WTC11 (cell line): ENCODE measurements around the gene EDAR. TPM values are rescaled to one million over a fixed set of nuclear protein-coding genes. Genes with fewer than 3 reads are reported as not detected.

ENCODE experiments used
- ATAC-seq: fragments of 200-7000 bp; cut with Tn5 transposase; 2 replicates; pipeline ENCODE4 v1.10.0; 2021; ENCODE audit warnings: mild to moderate bottlenecking, moderate library complexity
- CTCF ChIA-PET: fragments of 300-600 bp; sonication (Branson Sonifier 250); formaldehyde crosslinking; loops from one replicate; lab custom pipeline; 2021; ENCODE audit warnings: antibody characterized with exemption; lab: Charles Lee
- POLR2A ChIA-PET: fragments of 350-600 bp; sonication (Branson Sonifier 250); formaldehyde crosslinking; loops from one replicate; lab custom pipeline; 2021; ENCODE audit warnings: antibody characterized with exemption; lab: Charles Lee
- DNase-seq: peaks from one replicate; pipeline ENCODE4 v3.0.0; 2021; ENCODE audit warnings: low spot score
- H3K27ac Mint-ChIP-seq: 2 replicates; pipeline ENCODE4 v1.8.0; 2021; ENCODE audit warnings: mixed read lengths
- H3K27me3 Mint-ChIP-seq: 2 replicates; pipeline ENCODE4 v1.8.0; 2021; ENCODE audit warnings: low read depth, mild to moderate bottlenecking, moderate library complexity, mixed read lengths
- H3K36me3 Mint-ChIP-seq: 2 replicates; pipeline ENCODE4 v1.8.0; 2021; ENCODE audit warnings: mixed read lengths
- H3K4me1 Mint-ChIP-seq: 2 replicates; pipeline ENCODE4 v1.8.0; 2022; ENCODE audit warnings: mixed read lengths
- H3K4me3 Mint-ChIP-seq: 2 replicates; pipeline ENCODE4 v1.8.0; 2021; ENCODE audit warnings: mild to moderate bottlenecking, moderate library complexity, mixed read lengths
- H3K9me3 Mint-ChIP-seq: 2 replicates; pipeline ENCODE4 v1.8.0; 2021; ENCODE audit warnings: mixed read lengths
- ETV6 ChIP-seq: sonication (generic); formaldehyde crosslinking; IDR thresholded peaks from 2 replicates; pipeline ENCODE4 v1.8.1; 2022; ENCODE audit warnings: mild to moderate bottlenecking, missing genetic modification reagents
- FOXJ3 ChIP-seq: sonication (generic); formaldehyde crosslinking; IDR thresholded peaks from 2 replicates; pipeline ENCODE4 v1.9.0; 2021; ENCODE audit warnings: missing genetic modification reagents, mild to moderate bottlenecking, borderline replicate concordance
- GTF2I ChIP-seq: fragments of 250-450 bp; sonication (Bioruptor Pico); conservative IDR thresholded peaks from 2 replicates; pipeline ENCODE4 v1.4.0; 2021; ENCODE audit warnings: mild to moderate bottlenecking
- TEAD1 ChIP-seq: sonication (generic); formaldehyde crosslinking; IDR thresholded peaks from 2 replicates; pipeline ENCODE4 v1.8.0; 2022; ENCODE audit warnings: mild to moderate bottlenecking, missing genetic modification reagents
- TP53 ChIP-seq: sonication (generic); formaldehyde crosslinking; IDR thresholded peaks from 2 replicates; pipeline ENCODE4 v1.8.1; 2023; ENCODE audit warnings: mild to moderate bottlenecking, missing genetic modification reagents
- ZBTB21 ChIP-seq: sonication (generic); formaldehyde crosslinking; IDR thresholded peaks from 2 replicates; pipeline ENCODE4 v1.8.1; 2023; ENCODE audit warnings: mild to moderate bottlenecking, missing genetic modification reagents, borderline replicate concordance
- ZNF121 ChIP-seq: sonication (generic); formaldehyde crosslinking; IDR thresholded peaks from 2 replicates; pipeline ENCODE4 v1.8.0; 2023; ENCODE audit warnings: missing genetic modification reagents
- ZNF232 ChIP-seq: sonication (generic); formaldehyde crosslinking; IDR thresholded peaks from 2 replicates; pipeline ENCODE4 v1.8.0; 2022; ENCODE audit warnings: mild to moderate bottlenecking, missing genetic modification reagents
- ZNF423 ChIP-seq: fragments of 250-450 bp; sonication (Bioruptor Pico); IDR thresholded peaks from 2 replicates; pipeline ENCODE4 v2.1.2; 2022; ENCODE audit warnings: mild to moderate bottlenecking, moderate library complexity
- ZNF671 ChIP-seq: fragments of 250-450 bp; sonication (Bioruptor Pico); IDR thresholded peaks from 2 replicates; pipeline ENCODE4 v1.8.0; 2021; ENCODE audit warnings: mild to moderate bottlenecking
- total RNA-seq: library from RNA; stranded (reverse); gene quantifications from 3 replicates; pipeline ENCODE4 v1.2.3, GENCODE V29; 2021
- TF ChIP-seq, protein P1 (sequence below): sonication (generic); formaldehyde crosslinking; IDR thresholded peaks from 2 replicates; pipeline ENCODE4 v1.8.1; 2023; ENCODE audit warnings: mild to moderate bottlenecking, missing genetic modification reagents
- TF ChIP-seq, protein P2 (sequence below): sonication (generic); formaldehyde crosslinking; IDR thresholded peaks from 2 replicates; pipeline ENCODE4 v1.8.1; 2023; ENCODE audit warnings: mild to moderate bottlenecking, missing genetic modification reagents, moderate library complexity
- TF ChIP-seq, protein P3 (sequence below): sonication (generic); formaldehyde crosslinking; IDR thresholded peaks from 2 replicates; pipeline ENCODE4 v1.8.1; 2022; ENCODE audit warnings: missing genetic modification reagents, borderline replicate concordance
- TF ChIP-seq, protein P4 (sequence below): sonication (generic); formaldehyde crosslinking; IDR thresholded peaks from 2 replicates; pipeline ENCODE4 v1.8.1; 2022; ENCODE audit warnings: low read depth, missing genetic modification reagents, borderline replicate concordance
- TF ChIP-seq, protein P5 (sequence below): sonication (generic); formaldehyde crosslinking; IDR thresholded peaks from 2 replicates; pipeline ENCODE4 v1.8.0; 2023; ENCODE audit warnings: missing genetic modification reagents
- TF ChIP-seq, protein P6 (sequence below): fragments of 250-450 bp; sonication (Bioruptor Pico); IDR thresholded peaks from 2 replicates; pipeline ENCODE4 v1.9.0; 2021; ENCODE audit warnings: mild to moderate bottlenecking, borderline replicate concordance
- TF ChIP-seq, protein P7 (sequence below): sonication (generic); formaldehyde crosslinking; IDR thresholded peaks from 2 replicates; pipeline ENCODE4 v1.8.1; 2023; ENCODE audit warnings: mild to moderate bottlenecking, missing genetic modification reagents, borderline replicate concordance
- TF ChIP-seq, protein P8 (sequence below): fragments of 250-450 bp; sonication (Bioruptor Pico); IDR thresholded peaks from 2 replicates; pipeline ENCODE4 v1.9.0; 2021; ENCODE audit warnings: moderate library complexity, mild to moderate bottlenecking, inconsistent platforms, borderline replicate concordance

EDAR gene
- total RNA-seq, 1 experiment from 2014 or later, result not detected

DNA sequence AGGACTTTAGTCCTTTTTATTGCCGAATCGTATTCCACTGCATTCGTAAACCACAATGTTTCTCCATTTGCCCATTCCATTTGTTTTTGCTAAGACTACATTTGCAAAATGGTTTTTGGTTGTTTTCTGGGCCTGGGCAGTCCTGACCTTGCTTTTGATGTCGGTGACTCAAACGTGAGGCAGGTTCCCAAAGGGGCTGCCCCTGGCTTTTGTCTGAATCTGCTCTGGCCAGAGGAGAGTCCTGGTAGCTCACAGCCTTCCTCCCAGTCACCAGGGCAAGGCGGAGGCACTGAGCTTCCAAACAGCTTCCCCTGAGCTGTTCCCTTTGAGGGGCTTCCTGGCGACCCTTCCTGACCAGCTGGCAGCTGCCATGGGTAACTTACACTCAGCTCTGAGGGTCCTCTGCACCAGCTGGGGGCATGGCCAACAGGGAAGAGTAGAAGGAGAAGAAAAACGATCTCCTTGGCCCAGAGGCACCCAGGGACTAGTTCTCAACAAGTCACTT, 47.8 kb downstream of the EDAR start (continued):
- TF ChIP-seq, protein P1, sequence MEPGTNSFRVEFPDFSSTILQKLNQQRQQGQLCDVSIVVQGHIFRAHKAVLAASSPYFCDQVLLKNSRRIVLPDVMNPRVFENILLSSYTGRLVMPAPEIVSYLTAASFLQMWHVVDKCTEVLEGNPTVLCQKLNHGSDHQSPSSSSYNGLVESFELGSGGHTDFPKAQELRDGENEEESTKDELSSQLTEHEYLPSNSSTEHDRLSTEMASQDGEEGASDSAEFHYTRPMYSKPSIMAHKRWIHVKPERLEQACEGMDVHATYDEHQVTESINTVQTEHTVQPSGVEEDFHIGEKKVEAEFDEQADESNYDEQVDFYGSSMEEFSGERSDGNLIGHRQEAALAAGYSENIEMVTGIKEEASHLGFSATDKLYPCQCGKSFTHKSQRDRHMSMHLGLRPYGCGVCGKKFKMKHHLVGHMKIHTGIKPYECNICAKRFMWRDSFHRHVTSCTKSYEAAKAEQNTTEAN (CRISPR knock-in tag), result no peak
- TF ChIP-seq ZNF423 (CRISPR knock-in tag) (no peak), ZNF232 (CRISPR knock-in tag) (no peak), TP53 (CRISPR knock-in tag) (no peak), GTF2I (CRISPR knock-in tag) (no peak), ZNF121 (CRISPR knock-in tag) (no peak), ETV6 (CRISPR knock-in tag) (no peak), TEAD1 (CRISPR knock-in tag) (no peak)
- TF ChIP-seq, protein P2, sequence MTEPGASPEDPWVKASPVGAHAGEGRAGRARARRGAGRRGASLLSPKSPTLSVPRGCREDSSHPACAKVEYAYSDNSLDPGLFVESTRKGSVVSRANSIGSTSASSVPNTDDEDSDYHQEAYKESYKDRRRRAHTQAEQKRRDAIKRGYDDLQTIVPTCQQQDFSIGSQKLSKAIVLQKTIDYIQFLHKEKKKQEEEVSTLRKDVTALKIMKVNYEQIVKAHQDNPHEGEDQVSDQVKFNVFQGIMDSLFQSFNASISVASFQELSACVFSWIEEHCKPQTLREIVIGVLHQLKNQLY (CRISPR knock-in tag), result no peak
- TF ChIP-seq, protein P3, sequence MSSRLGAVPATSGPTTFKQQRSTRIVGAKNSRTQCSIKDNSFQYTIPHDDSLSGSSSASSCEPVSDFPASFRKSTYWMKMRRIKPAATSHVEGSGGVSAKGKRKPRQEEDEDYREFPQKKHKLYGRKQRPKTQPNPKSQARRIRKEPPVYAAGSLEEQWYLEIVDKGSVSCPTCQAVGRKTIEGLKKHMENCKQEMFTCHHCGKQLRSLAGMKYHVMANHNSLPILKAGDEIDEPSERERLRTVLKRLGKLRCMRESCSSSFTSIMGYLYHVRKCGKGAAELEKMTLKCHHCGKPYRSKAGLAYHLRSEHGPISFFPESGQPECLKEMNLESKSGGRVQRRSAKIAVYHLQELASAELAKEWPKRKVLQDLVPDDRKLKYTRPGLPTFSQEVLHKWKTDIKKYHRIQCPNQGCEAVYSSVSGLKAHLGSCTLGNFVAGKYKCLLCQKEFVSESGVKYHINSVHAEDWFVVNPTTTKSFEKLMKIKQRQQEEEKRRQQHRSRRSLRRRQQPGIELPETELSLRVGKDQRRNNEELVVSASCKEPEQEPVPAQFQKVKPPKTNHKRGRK (CRISPR knock-in tag), result no peak
- TF ChIP-seq, protein P4, sequence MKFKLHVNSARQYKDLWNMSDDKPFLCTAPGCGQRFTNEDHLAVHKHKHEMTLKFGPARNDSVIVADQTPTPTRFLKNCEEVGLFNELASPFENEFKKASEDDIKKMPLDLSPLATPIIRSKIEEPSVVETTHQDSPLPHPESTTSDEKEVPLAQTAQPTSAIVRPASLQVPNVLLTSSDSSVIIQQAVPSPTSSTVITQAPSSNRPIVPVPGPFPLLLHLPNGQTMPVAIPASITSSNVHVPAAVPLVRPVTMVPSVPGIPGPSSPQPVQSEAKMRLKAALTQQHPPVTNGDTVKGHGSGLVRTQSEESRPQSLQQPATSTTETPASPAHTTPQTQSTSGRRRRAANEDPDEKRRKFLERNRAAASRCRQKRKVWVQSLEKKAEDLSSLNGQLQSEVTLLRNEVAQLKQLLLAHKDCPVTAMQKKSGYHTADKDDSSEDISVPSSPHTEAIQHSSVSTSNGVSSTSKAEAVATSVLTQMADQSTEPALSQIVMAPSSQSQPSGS (CRISPR knock-in tag), result no peak

DNA sequence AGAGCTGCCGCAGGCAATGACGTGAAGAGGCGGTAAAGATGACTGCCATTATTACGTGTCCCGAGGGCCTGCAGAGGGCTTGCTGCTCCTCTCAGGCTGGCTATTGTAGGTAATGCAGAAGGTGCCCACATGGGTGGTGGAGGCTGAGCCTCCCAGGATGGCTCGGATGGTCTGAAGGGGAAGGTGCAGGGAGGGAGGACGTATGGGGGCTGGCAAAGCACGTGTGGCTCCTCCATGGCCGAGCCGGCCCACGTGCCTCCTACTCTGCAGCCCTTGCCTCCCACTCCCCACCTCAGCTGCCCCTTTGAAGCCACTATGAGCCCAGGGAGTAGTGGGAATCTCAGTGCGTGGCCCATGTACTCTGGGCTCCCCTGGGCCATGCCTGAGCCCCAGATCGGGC, 48.9 kb downstream of the EDAR start:
- H3K27ac Mint-ChIP-seq, result no peak overlapping the region
- no peaks in the 10 kb centered on the region; the same call in 1 of the 2 replicates for H3K27me3 Mint-ChIP-seq
- H3K4me3 Mint-ChIP-seq, result no peak overlapping the region
- ATAC-seq, result no peak
- no peak for DNase-seq
- TF ChIP-seq FOXJ3 (CRISPR knock-in tag) (no peak), ZNF671 (CRISPR knock-in tag) (no peak), GTF2I (CRISPR knock-in tag) (no peak), ZBTB21 (CRISPR knock-in tag) (no peak)
- TF ChIP-seq, protein P5, sequence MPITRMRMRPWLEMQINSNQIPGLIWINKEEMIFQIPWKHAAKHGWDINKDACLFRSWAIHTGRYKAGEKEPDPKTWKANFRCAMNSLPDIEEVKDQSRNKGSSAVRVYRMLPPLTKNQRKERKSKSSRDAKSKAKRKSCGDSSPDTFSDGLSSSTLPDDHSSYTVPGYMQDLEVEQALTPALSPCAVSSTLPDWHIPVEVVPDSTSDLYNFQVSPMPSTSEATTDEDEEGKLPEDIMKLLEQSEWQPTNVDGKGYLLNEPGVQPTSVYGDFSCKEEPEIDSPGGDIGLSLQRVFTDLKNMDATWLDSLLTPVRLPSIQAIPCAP (CRISPR knock-in tag), result no peak
- TF ChIP-seq, protein P6, sequence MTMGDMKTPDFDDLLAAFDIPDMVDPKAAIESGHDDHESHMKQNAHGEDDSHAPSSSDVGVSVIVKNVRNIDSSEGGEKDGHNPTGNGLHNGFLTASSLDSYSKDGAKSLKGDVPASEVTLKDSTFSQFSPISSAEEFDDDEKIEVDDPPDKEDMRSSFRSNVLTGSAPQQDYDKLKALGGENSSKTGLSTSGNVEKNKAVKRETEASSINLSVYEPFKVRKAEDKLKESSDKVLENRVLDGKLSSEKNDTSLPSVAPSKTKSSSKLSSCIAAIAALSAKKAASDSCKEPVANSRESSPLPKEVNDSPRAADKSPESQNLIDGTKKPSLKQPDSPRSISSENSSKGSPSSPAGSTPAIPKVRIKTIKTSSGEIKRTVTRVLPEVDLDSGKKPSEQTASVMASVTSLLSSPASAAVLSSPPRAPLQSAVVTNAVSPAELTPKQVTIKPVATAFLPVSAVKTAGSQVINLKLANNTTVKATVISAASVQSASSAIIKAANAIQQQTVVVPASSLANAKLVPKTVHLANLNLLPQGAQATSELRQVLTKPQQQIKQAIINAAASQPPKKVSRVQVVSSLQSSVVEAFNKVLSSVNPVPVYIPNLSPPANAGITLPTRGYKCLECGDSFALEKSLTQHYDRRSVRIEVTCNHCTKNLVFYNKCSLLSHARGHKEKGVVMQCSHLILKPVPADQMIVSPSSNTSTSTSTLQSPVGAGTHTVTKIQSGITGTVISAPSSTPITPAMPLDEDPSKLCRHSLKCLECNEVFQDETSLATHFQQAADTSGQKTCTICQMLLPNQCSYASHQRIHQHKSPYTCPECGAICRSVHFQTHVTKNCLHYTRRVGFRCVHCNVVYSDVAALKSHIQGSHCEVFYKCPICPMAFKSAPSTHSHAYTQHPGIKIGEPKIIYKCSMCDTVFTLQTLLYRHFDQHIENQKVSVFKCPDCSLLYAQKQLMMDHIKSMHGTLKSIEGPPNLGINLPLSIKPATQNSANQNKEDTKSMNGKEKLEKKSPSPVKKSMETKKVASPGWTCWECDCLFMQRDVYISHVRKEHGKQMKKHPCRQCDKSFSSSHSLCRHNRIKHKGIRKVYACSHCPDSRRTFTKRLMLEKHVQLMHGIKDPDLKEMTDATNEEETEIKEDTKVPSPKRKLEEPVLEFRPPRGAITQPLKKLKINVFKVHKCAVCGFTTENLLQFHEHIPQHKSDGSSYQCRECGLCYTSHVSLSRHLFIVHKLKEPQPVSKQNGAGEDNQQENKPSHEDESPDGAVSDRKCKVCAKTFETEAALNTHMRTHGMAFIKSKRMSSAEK, result no peak
- TF ChIP-seq, protein P7, sequence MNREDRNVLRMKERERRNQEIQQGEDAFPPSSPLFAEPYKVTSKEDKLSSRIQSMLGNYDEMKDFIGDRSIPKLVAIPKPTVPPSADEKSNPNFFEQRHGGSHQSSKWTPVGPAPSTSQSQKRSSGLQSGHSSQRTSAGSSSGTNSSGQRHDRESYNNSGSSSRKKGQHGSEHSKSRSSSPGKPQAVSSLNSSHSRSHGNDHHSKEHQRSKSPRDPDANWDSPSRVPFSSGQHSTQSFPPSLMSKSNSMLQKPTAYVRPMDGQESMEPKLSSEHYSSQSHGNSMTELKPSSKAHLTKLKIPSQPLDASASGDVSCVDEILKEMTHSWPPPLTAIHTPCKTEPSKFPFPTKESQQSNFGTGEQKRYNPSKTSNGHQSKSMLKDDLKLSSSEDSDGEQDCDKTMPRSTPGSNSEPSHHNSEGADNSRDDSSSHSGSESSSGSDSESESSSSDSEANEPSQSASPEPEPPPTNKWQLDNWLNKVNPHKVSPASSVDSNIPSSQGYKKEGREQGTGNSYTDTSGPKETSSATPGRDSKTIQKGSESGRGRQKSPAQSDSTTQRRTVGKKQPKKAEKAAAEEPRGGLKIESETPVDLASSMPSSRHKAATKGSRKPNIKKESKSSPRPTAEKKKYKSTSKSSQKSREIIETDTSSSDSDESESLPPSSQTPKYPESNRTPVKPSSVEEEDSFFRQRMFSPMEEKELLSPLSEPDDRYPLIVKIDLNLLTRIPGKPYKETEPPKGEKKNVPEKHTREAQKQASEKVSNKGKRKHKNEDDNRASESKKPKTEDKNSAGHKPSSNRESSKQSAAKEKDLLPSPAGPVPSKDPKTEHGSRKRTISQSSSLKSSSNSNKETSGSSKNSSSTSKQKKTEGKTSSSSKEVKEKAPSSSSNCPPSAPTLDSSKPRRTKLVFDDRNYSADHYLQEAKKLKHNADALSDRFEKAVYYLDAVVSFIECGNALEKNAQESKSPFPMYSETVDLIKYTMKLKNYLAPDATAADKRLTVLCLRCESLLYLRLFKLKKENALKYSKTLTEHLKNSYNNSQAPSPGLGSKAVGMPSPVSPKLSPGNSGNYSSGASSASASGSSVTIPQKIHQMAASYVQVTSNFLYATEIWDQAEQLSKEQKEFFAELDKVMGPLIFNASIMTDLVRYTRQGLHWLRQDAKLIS, result no peak
- TF ChIP-seq, protein P8, sequence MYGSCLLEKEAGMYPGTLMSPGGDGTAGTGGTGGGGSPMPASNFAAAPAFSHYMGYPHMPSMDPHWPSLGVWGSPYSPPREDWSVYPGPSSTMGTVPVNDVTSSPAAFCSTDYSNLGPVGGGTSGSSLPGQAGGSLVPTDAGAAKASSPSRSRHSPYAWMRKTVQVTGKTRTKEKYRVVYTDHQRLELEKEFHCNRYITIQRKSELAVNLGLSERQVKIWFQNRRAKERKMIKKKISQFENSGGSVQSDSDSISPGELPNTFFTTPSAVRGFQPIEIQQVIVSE (CRISPR knock-in tag), result no peak
- H3K9me3 Mint-ChIP-seq, result no peaks in the 10 kb centered on the region
- H3K4me1 Mint-ChIP-seq, result peaks cover 17% of the 10 kb centered on the region
- POLR2A ChIA-PET, result no interaction called here
- CTCF ChIA-PET, result no interaction called here
- H3K36me3 Mint-ChIP-seq, result no peaks in the 10 kb centered on the region
